Activated CD8-positive, alpha-beta memory T cell treated with anti-CD3 and anti-CD28 coated beads, Interleukin-2, amount 50 U/mL, for 1 hour (primary cell): ENCODE results near the gene HPSE.
"Not testable (repeated sequence)": the region's sequence is repeated elsewhere in the genome, so short reads cannot be mapped to it uniquely, and the experiment has no call there.

ENCODE experiments used
- DNase-seq: peaks from one replicate; pipeline ENCODE4 v3.0.0-alpha.2; 2020; ENCODE audit errors: extremely low read depth

The HPSE gene

DNA sequence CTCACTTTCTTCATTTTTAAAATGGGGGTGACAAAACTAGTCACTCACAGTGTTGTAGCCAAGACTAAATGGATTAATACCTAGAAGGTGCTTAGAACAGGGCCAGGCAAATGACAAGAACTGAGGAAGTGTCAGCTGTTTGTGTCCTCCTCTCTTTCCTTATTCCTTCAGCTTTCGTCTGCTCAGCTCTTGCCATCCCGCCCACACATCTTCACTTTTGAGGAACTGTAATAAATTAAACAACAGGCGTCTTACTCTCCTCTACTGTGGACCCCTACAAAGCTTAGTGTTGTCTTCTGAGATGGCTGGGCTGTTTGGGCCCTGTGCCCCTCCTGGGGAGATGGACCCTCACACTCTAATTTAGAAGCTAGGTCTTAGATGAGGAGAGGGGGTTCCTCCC lies 2.7 kb downstream of the HPSE start:
- DNase-seq = no peak

DNA sequence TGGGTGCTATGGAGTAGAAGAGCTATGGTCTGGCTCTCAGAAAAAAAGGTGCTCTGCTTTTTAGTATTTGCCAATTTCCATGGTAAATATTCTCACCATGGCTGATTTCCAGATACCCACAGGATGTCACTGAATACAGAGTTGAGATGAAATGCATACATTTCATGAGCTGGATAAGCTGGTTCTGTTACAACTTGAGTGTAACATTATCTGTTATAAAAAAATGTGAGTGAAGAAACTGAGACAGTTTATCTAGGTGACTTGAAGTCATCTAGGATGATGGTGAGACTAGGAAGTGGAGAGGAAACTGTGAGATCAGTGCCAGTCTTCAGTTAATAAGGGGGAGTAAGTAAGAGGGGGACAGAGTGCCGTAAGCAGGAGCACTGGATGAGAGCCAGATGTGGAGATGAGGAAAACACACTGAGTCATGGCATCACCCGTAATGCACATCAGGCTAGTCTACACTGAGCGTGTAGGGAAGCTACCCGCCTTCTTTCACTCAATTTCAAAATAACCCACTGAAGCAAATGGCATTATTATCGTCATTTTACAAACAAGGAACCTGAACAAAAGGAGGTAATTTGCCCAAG lies 5.0 kb downstream of the HPSE start:
- no peak for DNase-seq

DNA sequence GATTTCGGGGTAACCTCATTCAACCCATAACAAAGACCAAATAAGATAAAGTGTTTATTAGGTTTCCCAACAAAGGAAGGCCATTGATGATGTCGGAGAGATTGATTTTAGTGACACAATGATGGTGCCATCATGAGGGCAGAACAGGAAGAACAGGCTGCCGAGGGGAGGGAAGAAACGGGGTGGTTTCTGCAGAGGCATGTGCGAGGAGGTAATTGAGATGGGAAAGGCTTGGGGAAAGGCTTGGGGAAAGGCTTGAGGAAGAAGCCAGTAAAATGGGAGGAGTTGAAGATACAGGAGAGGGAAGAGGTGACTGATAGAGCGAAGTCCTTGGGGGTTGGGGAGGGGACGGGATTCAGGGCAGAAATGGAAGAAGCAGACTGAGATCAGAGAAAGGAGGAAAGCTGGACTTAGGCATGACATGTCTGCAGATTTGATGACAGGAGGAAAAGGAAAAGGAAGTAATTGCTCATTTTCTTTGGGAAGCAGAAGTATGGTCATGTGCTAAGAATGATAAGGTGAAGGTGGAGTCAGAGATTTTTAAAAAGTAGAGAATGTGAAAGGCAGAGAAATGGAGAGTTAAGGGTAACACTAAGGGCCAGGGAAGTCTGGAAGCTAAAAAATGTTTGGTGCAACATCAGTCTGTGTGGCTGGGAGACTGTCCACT lies 6.0 kb downstream of the HPSE start:
- no peak for DNase-seq

DNA sequence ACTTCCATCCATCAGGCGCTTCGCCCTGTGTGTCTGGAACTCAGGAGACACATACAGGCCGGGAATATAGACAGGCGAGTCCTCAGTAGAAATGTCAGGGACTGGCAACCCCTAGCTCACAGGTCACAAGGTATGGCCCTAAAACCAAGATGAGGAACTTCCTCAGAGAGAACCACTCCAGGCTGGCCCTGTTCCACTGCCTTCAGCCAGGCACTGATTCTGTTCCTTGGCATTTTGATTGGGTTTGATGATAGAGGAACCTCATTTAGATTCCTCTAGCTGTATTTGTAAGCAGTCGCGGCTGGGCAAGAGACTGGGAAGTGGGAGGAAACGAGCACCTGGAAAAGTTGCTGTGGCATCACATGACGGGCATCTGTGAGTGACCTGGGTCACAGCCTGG lies 8.1 kb downstream of the HPSE start:
- DNase-seq = no peak

DNA sequence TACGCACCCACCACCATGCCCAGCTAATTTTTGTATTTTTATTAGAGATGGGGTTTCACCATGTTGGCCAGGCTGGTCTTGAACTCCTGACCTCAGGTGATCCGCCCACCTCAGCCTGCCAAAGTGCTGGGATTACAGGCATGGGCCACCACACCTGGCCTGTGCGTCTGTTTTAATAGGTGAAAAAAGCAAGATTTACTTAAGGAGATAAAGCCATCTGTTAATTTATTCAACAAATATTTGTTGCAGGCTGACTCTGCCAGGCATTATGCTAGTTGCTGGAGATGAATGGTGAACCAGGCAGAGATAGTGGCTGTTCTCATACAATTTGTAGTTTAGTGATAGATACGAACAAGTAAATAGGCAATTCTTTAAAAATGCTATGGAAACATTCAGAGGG lies 9.3 kb downstream of the HPSE start:
- not testable (repeated sequence) for DNase-seq

DNA sequence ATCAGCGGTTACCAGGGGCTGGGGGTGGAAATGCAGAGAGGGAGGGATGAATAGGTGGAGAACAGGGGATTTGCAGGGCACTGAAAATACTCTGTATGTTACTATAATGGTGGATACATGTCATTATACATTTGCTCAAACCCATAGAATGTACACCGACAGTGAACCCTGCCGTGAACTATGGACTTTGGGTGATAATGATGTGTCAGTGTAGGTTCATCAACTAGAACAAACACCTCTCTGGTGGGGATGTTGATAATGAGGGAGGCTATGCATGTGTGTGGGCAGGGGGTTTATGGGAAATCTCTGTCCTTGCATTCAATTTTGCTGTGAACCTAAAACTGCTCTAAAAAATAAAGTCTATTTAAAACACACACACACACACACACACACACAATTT lies 11.5 kb downstream of the HPSE start:
- DNase-seq = no peak

DNA sequence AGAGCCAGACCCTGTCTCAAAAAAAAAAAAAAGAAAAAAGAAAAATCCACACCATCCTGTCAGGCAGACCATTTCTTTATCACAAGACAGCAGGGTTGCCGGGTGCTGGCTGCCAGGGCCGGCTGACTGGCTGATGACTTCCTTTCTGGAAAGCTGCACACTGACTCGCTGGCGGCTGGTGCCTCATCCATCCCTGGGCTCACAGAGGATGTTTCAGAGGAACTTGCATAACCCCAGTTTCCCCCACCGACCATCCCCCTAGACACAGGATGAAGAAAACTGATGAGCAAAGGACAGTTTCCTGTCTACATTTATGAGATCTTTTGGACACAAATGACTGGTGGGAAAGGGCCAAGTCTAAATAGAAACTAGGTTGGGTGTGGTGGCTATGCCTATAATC lies 14.1 kb downstream of the HPSE start:
- no peak for DNase-seq

DNA sequence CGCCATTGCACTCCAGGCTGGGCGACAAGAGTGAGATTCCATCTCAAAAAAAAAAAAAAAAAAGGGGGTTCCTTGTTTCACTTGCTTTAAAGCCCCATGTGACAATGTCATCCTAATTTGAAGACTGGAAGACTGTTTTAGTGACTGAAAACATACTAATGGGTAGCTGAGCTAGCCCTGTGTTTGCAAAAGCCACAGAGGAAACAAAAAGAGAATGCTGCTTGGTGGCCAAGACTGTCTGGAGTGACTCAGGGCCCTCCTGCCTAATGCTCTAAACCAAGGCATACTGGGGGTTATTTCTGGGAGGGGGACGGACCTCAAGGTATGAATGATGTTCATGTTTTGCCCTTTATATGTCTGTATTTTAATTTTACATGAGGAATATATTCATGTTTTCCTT lies 16.0 kb downstream of the HPSE start:
- no peak for DNase-seq

DNA sequence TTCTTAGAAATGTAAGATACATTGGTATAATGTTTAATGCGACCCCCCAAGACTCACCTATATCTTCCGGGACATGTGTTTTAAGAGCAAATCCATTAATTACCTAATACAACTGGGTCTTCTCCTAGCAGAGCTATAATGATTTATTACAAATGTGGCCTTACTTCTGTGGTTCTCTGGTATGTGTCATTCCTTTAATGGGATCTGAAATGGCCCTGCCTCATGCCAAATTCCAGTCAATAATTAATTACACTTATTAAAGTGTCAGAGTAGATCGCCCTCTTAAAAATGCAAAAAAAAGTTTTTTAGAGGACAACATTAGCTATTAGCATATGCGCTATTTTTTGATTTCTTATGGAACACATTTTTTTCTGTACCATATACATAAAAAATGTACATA lies 17.0 kb downstream of the HPSE start:
- DNase-seq = no peak

DNA sequence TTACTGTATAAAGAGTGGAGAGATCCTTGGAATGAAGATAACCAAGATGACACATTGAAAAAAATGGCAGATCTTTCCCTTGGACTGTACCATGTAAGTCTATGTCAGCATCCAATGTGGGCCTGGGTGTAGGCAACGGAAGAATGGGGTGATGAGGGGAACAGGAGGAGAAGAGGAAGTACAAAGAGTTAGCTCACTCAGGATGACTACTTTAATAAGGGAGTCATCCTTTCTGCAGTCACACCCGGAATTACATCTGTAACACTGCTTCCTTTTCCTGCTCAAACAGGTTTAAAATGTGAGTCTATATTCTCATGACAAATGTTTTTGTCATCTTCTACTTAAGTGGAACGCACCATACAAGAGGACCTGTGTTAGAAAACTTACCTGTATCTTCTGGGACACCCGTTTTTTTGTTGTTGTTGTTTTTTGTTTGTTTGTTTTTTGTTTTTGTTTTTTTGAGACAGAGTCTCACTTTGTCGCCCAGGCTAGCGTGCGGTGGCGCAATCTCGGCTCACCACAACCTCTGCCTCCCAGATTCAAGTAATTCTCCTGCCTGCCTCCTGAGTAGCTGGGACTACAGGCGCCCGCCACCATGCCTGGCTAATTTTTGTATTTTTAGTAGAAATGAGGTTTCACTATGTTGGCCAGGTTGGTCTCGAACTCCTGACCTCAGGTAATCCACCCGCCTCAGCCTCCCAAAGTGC lies 18.0 kb downstream of the HPSE start:
- no peak for DNase-seq

DNA sequence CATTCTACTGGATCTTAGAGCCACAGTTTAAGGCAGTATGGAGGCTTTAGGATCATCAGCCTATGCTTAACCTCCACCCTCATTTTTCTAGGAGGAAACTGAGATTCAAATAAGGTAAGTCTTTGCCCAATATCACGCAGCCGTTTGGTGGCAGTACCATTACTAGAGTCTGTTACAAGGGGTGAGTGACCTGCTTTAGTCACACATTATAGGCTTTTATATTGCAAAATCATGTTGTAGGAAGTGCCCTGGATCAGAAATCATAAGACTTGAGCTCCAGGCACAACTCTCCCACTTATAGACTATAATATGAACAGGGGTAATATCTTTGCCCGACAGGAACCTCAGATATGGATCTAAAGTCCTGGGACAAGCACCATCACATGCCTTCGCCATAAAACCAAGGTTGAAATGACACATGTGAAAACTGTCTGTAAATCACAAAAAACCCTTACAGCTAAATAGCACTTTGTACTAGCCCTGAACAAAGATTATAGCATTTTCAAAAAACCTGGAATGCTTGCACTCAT lies 19.2 kb downstream of the HPSE start:
- no peak for DNase-seq

DNA sequence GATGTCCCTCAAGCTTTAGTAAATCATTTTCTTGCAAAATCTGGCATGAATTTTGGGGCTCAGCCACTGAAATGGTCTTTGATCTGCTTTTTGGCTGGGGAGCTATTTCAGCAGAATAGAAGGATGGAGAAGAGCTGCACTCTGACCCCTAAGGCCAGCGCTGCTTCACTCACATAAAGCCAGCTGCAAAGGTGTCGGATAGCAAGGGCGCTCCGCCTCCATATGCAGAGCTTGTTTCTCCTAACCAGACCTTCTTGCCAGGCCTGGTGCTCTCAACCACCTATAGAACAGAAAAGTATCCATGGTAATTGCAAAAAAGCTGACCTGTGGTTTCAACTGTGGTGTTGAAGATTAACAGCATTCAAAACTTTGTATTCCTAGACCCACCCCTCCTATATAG lies 26.0 kb downstream of the HPSE start:
- DNase-seq = no peak

DNA sequence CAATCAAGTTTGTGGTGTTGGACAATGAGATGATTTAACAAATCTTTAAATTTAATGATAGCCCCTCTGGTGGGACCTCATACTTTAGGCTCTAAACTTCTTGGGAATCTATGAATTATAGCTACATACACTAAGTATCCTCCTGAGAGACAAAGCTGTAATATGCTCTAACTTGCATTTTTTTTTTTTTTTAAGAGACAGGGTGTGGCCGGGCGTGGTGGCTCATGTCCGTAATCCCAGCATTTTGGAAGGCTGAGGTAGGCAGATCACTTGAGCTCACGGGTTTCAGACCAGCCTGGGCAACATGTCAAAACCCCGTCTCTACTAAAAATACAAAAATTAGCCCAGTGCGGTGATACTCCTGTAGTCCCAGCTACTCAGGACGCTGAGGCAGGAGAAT lies 26.7 kb downstream of the HPSE start:
- DNase-seq = no peak

DNA sequence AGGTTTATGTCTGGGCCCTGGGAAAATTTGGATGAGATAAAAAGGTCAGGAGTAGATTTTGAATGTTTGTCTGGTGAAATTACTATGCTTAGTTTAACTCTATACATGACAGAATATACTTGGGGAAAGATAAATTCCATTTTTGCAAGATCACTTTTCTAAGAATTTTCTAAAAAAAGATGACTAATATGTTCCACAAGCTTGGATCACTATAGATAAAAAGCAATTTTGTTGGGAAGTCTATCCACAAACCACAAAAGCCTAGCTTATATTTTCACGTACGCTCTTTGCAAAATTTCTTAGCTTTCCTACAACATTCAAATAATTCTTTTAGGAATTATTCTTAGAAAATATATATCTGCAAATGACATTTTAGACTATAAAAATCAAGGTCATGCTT lies 29.5 kb downstream of the HPSE start:
- no peak for DNase-seq

DNA sequence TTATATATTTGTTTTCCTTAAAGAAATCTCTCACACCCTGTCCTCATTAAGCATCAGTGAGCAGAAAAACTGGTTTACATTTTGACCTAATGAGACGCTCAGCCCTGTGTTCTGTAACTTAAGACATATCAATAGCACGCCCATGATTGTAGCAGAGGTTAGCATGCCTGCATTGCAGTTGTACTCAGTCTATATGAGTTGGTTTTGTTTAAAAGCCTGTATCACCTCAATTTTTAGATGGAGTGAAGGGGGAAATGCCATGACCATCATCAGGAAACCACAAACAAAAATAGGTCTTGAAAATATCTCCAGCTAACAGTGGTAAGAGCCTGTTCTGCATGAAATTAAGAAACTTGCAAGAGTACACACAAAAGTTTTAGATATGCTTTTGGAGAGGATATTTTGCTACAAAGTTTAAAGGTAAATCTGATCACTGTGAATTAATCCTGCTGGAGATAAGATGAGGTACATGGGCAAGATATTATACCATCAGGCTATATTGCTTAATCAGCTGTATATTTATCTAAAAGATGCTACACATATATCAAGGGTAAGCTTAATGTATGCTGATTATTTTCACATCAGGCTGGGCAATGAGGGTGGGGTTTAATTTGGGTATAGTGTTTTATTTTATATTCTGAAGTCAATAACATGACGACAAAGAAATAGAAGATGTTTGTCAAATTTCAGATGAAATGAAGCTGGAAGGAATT lies 36.9 kb downstream of the HPSE start:
- DNase-seq = no peak

DNA sequence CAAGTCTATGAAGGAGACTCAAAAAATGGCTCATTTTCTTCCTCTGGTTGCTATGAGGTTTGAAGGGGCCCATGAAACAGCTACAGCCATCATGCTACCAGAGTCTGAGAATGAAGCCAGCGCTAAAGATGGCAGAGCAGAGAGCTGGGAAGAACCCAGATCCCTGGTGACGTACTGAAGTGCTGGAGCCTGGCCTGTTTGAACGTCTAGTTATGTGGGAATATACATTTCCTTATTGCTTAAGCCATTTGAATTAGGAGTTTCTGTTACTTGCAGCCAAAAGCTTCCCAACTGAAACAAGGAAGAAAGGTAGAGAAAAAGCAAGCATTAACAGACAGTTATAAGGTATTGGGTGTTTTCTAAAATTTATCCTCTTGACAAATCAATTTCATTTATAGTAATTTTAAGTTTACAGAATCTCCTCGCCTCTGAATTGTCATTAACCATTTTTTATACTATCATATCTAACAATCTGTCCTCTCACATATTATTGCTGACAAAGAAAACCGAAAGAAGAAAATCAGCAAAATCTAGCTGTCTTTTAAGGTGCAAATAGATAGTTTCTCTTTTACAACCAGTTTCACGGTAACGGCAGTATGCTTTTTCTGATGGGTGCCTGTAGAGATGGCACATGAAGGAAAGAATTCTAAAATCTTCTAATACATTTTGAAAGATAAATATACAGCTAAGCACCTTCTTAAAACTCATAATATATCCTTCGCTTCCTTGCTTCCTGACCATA lies 41.2 kb downstream of the HPSE start:
- DNase-seq = no peak

DNA sequence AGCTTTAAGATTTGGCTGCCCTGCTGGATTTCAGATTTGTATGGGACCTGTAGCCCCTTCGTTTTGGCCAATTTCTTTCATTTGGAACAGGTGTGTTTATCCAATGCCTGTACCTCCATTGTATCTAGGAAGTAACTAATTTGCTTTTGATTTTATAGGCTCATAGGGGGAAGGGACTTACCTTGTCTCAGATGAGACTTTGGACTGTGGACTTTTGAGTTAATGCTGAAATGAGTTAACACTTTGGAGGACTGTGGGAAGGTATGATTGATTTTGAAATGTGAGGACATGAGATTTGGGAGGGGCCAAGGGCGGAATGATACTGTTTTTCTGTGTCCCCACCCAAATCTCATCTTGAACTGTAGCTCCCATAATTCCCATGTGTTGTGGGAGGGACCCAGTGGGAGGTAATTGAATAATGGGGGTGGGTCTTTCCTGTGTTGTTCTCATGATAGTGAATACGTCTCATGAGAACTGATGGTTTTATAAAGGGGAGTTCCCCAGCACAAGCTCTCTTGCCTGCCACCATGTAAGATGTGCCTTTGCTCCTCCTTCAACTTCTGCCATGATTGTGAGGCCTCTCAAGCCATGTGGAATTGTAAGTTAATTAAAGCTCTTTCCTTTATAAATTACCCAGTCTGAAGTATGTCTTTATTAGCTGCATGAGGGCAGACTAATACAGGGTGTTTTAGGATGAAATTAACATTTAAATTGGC lies 44.4 kb downstream of the HPSE start:
- not testable (repeated sequence) for DNase-seq

DNA sequence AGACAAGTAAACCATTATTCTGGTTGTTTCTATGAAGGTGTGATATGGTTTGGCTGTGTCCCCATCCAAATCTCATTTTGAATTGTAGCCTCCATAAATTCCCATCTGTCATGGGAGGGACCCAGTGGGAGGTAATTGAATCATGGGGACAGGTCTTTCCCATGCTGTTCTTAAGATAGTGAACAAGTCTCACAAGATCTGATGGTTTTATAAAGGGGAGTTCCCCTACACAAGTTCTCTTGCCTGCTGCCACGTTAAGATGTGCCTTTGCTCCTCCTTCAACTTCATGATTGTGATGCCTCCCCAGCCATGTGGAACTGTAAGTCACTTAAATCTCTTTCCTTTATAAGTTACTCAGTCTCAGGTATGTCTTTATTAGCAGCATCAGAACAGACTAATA lies 46.3 kb downstream of the HPSE start:
- DNase-seq = not testable (repeated sequence)

DNA sequence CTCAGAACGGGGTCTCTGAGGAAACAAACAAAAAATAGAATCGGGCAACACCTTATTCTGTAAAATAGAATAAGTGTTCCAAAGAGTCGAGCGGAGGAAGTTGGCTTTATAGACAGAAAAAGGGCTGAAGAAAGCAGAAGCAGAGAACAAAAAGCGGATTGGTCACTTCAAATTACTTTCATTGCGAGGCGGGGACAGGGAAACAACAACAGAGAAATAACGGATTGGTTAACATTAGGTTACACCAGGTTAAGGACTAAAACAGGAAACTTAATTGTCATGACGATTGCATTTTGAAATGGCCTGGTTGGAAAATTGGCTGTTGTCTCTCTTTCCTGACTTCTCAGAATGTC lies 49.6 kb downstream of the HPSE start:
- DNase-seq = no peak

DNA sequence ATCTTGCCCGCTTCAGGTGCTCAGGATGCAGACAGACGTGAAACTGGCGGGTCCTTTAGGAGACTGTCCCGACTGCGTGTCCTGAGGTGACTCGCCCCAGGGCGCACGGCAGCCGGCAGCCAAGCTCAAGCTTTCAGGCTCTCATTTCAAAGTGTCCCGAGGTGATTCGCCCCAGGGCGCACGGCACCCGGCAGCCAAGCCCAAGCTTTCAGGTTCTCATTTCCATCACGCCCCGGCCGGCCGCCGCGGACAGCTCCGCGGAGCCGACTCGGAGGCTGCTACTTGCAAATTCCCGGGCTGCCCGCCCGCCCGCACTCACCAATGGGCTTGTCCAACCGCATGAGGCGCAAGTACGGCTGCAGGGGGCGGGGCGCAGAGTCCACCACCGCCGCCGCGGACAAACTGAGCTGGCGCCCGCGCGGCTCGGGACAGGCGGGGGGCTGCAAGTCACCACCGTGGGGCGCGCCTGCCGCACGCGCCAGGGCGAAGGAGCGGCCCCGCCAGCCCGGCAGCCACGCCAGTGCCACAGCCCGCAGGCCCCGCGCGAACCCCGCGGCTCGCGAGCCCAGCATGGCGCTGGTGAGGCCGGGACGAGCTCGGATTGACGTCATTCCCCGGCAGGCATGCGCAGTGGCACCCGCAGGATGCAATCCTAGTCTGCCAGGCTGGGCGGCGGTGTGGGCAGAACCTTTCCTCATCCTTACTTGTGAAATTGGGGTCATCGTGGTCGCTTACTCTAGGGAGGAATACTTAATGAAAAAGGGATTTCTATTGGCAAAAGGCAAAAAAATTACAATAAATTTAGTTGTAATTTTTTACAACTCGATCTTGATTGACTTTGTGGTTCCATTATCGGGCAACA lies 50.2 kb downstream of the HPSE start, which contains the start of gene COQ2:
TSS of gene COQ2 (minus strand) at position 606 of the 862 bp plus-strand sequence. CDS start at position 572, 34 bp downstream.
- DNase-seq = peak; percentile 86
